WTC11 (cell line): ENCODE results near the gene NME5. TPM values are rescaled to one million over a fixed set of nuclear protein-coding genes. Genes with fewer than 3 reads are reported as not detected.

ENCODE experiments used
- ATAC-seq: fragments of 200-7000 bp; cut with Tn5 transposase; 2 replicates; pipeline ENCODE4 v1.10.0; 2021; ENCODE audit warnings: mild to moderate bottlenecking, moderate library complexity
- CTCF ChIA-PET: fragments of 300-600 bp; sonication (Branson Sonifier 250); formaldehyde crosslinking; loops from one replicate; lab custom pipeline; 2021; ENCODE audit warnings: antibody characterized with exemption; lab: Charles Lee
- POLR2A ChIA-PET: fragments of 350-600 bp; sonication (Branson Sonifier 250); formaldehyde crosslinking; loops from one replicate; lab custom pipeline; 2021; ENCODE audit warnings: antibody characterized with exemption; lab: Charles Lee
- DNase-seq: peaks from one replicate; pipeline ENCODE4 v3.0.0; 2021; ENCODE audit warnings: low spot score
- H3K27ac Mint-ChIP-seq: 2 replicates; pipeline ENCODE4 v1.8.0; 2021; ENCODE audit warnings: mixed read lengths
- H3K27me3 Mint-ChIP-seq: 2 replicates; pipeline ENCODE4 v1.8.0; 2021; ENCODE audit warnings: low read depth, mild to moderate bottlenecking, moderate library complexity, mixed read lengths
- H3K36me3 Mint-ChIP-seq: 2 replicates; pipeline ENCODE4 v1.8.0; 2021; ENCODE audit warnings: mixed read lengths
- H3K4me1 Mint-ChIP-seq: 2 replicates; pipeline ENCODE4 v1.8.0; 2022; ENCODE audit warnings: mixed read lengths
- H3K4me3 Mint-ChIP-seq: 2 replicates; pipeline ENCODE4 v1.8.0; 2021; ENCODE audit warnings: mild to moderate bottlenecking, moderate library complexity, mixed read lengths
- H3K9me3 Mint-ChIP-seq: 2 replicates; pipeline ENCODE4 v1.8.0; 2021; ENCODE audit warnings: mixed read lengths
- AFF4 ChIP-seq: sonication (generic); formaldehyde crosslinking; IDR thresholded peaks from 2 replicates; pipeline ENCODE4 v1.8.1; 2023; ENCODE audit warnings: mild to moderate bottlenecking, missing genetic modification reagents, borderline replicate concordance
- SMAD3 ChIP-seq: sonication (generic); formaldehyde crosslinking; IDR thresholded peaks from 2 replicates; pipeline ENCODE4 v1.8.0; 2022; ENCODE audit warnings: missing genetic modification reagents, mild to moderate bottlenecking, borderline replicate concordance
- SMAD4 ChIP-seq: sonication (generic); formaldehyde crosslinking; IDR thresholded peaks from 2 replicates; pipeline ENCODE4 v1.8.0; 2022; ENCODE audit warnings: mild to moderate bottlenecking, missing genetic modification reagents
- STAT6 ChIP-seq: sonication (generic); formaldehyde crosslinking; conservative IDR thresholded peaks from 2 replicates; pipeline ENCODE4 v1.8.1; 2023; ENCODE audit warnings: mild to moderate bottlenecking, low read depth, missing genetic modification reagents, moderate library complexity
- TEAD4 ChIP-seq: sonication (generic); formaldehyde crosslinking; IDR thresholded peaks from 2 replicates; pipeline ENCODE4 v1.8.0; 2022; ENCODE audit warnings: mild to moderate bottlenecking, missing genetic modification reagents
- ZBTB21 ChIP-seq: sonication (generic); formaldehyde crosslinking; IDR thresholded peaks from 2 replicates; pipeline ENCODE4 v1.8.1; 2023; ENCODE audit warnings: mild to moderate bottlenecking, missing genetic modification reagents, borderline replicate concordance
- ZNF138 ChIP-seq: sonication (generic); formaldehyde crosslinking; conservative IDR thresholded peaks from 2 replicates; pipeline ENCODE4 v1.8.1; 2022; ENCODE audit warnings: mild to moderate bottlenecking, moderate library complexity, missing genetic modification reagents
- ZNF219 ChIP-seq: sonication (generic); formaldehyde crosslinking; IDR thresholded peaks from 2 replicates; pipeline ENCODE4 v1.8.0; 2023; ENCODE audit warnings: missing genetic modification reagents, mild to moderate bottlenecking, borderline replicate concordance
- total RNA-seq: library from RNA; stranded (reverse); gene quantifications from 3 replicates; pipeline ENCODE4 v1.2.3, GENCODE V29; 2021
- TF ChIP-seq, protein P1 (sequence below): sonication (generic); formaldehyde crosslinking; IDR thresholded peaks from 2 replicates; pipeline ENCODE4 v1.8.1; 2023; ENCODE audit warnings: mild to moderate bottlenecking, missing genetic modification reagents
- TF ChIP-seq, protein P2 (sequence below): fragments of 200-600 bp; IDR thresholded peaks from 2 replicates; pipeline ENCODE4 v1.8.0; 2022; ENCODE audit warnings: antibody characterized with exemption

NME5 gene
- total RNA-seq, 1 experiment from 2014 or later: 0.74 TPM

DNA sequence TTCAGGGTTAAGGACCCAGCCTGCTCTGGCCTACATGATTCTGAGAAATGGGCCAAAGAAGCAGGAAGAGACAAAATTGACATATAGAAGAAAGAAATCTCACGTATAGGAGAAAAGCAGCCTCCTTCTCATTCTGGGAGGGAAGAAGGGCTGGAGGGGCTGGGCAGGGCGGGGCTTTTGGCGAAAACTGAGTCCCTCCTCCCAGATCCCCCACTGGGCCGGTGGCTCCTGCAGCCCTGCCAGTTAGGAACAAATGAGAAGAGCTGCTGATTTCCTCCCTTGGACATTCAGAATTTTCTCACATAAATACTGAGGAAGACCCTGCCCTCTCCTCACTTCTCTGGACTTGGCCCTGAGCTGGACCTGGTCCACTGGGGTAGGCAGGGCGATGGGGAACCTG, 55.5 kb downstream of the NME5 start, which contains the start of gene WNT8A (continued):
- TF ChIP-seq, protein P1, sequence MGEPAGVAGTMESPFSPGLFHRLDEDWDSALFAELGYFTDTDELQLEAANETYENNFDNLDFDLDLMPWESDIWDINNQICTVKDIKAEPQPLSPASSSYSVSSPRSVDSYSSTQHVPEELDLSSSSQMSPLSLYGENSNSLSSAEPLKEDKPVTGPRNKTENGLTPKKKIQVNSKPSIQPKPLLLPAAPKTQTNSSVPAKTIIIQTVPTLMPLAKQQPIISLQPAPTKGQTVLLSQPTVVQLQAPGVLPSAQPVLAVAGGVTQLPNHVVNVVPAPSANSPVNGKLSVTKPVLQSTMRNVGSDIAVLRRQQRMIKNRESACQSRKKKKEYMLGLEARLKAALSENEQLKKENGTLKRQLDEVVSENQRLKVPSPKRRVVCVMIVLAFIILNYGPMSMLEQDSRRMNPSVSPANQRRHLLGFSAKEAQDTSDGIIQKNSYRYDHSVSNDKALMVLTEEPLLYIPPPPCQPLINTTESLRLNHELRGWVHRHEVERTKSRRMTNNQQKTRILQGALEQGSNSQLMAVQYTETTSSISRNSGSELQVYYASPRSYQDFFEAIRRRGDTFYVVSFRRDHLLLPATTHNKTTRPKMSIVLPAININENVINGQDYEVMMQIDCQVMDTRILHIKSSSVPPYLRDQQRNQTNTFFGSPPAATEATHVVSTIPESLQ (CRISPR knock-in tag): no peak
- TF ChIP-seq AFF4 (no peak), ZNF138 (CRISPR knock-in tag) (no peak)

GRCh38 chr5:138082033-138082432, 57.2 kb downstream of the NME5 start:
- Mint-ChIP-seq H3K4me3 (no peak overlapping the region), H3K36me3 (no peaks in the 10 kb centered on the region), H3K27me3 (peaks cover 59% of the 10 kb centered on the region), H3K4me1 (peaks cover 31% of the 10 kb centered on the region), H3K9me3 (no peaks in the 10 kb centered on the region)
- DNase-seq (peak; percentile 30), ATAC-seq (peak; percentile 63)
- ChIA-PET CTCF (interaction anchor here (0.6 to 5.9 kb wide), 32 partner anchors 8 to 334 kb away, joined by 3 to 85 read pairs (median 4); partner anchors contain the start of gene NME5), POLR2A (no interaction called here)
- TF ChIP-seq, protein P2, sequence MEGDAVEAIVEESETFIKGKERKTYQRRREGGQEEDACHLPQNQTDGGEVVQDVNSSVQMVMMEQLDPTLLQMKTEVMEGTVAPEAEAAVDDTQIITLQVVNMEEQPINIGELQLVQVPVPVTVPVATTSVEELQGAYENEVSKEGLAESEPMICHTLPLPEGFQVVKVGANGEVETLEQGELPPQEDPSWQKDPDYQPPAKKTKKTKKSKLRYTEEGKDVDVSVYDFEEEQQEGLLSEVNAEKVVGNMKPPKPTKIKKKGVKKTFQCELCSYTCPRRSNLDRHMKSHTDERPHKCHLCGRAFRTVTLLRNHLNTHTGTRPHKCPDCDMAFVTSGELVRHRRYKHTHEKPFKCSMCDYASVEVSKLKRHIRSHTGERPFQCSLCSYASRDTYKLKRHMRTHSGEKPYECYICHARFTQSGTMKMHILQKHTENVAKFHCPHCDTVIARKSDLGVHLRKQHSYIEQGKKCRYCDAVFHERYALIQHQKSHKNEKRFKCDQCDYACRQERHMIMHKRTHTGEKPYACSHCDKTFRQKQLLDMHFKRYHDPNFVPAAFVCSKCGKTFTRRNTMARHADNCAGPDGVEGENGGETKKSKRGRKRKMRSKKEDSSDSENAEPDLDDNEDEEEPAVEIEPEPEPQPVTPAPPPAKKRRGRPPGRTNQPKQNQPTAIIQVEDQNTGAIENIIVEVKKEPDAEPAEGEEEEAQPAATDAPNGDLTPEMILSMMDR: 0 out of 2 replicates have a peak, but pooled peaks have one; percentile 11
- TF ChIP-seq SMAD3 (CRISPR knock-in tag) (no peak), SMAD4 (no peak), ZNF219 (CRISPR knock-in tag) (no peak)
- TF ChIP-seq, all 79 proteins: peak for 1
- no peak overlapping the region for H3K27ac Mint-ChIP-seq

DNA sequence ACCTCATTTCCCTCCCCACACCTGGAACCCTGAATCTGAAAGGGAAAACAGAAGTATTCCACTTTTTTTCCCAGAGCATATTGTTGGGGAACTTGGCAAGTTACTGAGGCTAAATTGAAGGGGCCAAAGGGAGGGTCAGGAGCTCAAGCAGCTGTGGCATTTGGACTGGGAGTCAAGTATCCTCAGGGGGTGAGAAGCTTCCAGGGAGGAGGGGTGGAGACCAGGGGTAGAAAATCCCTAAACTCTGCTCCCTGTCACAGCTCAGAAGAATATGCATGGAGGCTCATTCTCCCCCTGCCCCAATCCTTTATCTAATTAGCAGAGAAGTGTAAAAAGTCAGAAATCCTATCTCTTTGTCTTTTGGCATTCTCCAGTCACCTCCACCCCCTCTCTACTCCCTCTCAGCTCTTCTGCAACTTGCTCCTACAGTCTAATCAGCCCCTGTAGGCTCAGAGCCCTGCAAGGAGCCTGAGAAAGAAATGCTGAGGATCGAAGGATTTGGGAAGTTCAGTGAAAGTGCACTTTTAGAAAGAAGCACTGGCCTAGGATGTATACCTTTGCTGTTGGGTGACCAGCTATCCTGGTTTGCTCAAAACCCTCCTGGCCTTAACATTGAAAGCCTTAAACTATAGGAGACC, 61.1 kb downstream of the NME5 start:
- no peaks in the 10 kb centered on the region for H3K36me3 Mint-ChIP-seq
- DNase-seq: no peak

More for the DNA sequence above, 61.1 kb downstream of the NME5 start:
- POLR2A ChIA-PET: interaction anchor here (0.6 kb wide), 2 partner anchors 183 to 335 kb away, joined by 4 read pairs; no protein-coding TSS in a partner anchor
- TF ChIP-seq ZBTB21 (CRISPR knock-in tag) (no peak), STAT6 (CRISPR knock-in tag) (no peak), TEAD4 (CRISPR knock-in tag) (no peak)
- TF ChIP-seq, all 79 proteins: peak for 0
- CTCF ChIA-PET: interaction anchor here (0.8 to 3.9 kb wide), 15 partner anchors 9 to 449 kb away, joined by 3 to 83 read pairs (median 4); partner anchors contain the start of gene NME5
- Mint-ChIP-seq H3K27me3 (peaks cover 21% of the 10 kb centered on the region), H3K4me1 (peaks cover 21% of the 10 kb centered on the region), H3K4me3 (no peak overlapping the region), H3K9me3 (no peaks in the 10 kb centered on the region), H3K27ac (no peak overlapping the region)
- peak; percentile 19 for ATAC-seq
